HG03097 (cell line): Measurements from ENCODE around the gene PLEKHG4.

Source experiments
- ATAC-seq: cut with Tn5 transposase; IDR thresholded peaks from one replicate; pipeline ENCODE4 v1.9.1; 2021; ENCODE audit not compliant: unreplicated experiment, low FRiP score

Gene PLEKHG4

DNA sequence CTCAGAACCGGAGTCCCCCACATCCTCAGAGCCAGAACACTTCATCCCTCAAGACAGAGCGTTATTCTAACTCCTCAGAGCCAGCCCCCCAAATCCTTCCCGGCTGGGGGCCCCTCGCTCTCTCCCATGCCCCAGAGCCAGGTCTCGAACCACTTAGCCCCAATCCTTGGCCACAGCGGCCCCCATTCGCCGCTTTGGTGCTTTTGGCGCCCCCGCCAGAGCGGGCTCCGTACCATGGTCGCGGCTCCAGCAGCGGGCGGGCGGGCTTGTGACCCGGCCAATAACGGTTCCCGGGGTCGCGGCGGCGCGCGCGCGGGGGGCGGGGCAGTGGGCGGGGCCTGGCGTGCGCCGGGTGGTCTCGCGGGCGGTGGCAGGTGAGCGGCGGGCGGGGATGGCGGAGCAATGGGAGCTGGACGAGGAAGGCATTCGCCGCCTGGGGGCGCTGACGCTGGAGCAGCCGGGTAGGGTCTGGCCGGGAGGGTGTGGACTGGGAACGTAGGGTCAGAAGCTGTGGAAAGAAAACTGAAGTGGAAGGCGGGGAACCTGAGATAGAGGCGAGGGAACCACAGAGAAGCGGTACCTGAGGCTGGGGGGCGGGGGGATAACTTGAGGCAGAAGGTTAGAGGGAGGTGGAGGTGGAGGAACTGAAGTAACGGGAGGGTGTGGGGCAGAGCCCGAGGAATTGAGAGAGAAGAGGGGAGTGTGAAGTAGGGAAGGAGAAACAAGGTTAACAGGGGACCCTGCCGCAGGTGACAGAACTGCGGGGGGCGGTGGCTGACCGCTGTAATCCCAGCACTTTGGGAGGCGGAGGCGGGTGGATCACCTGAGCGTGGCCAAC, 47.4 kb downstream of the PLEKHG4 start, which contains the start of the genes KCTD19 and LRRC36:
Gene KCTD19 (minus strand): TSS at position 270 of the 838 bp plus-strand sequence. CDS start 34 bp downstream, at position 236.
Gene LRRC36 (plus strand): TSS at position 344 of the 838 bp plus-strand sequence. CDS start 48 bp downstream, at position 392.
- ATAC-seq = no peak

DNA sequence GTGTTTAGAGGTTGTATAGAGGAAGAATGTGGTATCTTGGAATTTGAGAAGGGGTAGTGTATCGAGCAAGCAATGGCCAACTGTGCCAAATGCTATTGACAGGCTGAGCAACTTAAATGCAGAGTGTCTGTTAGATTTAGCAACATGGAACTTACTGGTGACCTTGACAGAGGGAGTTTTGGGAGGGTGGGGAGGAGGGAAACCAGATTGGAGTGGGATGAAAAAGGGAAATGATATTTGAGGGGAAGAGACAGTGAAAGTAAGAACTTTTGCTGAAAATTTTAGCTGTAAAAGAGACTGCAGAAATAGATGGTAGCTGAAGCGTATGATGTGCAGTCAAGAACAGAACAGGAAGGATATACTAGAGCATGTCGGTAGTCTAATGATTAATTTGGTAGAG, 48.4 kb downstream of the PLEKHG4 start:
- no peak for ATAC-seq

GRCh38 chr16:67329901-67330300, 50.6 kb downstream of the PLEKHG4 start:
- ATAC-seq = no peak

DNA sequence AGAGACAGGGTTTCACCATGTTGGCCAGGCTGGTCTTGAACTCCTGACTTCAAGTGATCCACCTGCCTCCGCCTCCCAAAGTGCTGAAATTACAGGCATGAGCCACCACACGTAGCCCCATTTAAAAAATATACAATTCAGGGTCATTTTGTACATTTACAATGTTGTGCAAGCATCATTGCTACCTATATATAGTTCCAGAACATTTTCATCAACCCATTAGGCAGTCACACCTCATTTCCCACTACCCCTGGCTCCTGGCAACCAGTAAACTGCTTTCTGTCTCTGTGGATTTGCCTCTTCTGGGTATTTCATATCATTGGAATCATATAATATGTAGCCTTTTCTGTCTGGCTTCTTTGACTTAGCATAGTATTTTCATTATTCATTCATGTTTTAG, 54.0 kb downstream of the PLEKHG4 start:
- no peak for ATAC-seq

GRCh38 chr16:67336116-67336515, 56.8 kb downstream of the PLEKHG4 start:
- no peak for ATAC-seq

- no peak for ATAC-seq
These were observed 57.3 kb downstream of the PLEKHG4 start for GRCh38 chr16:67336648-67337047.
